ENCODE data around the gene MUSTN1. TPM values are rescaled to one million over a fixed set of nuclear protein-coding genes. Genes with fewer than 3 reads are reported as not detected.

Gene MUSTN1
- total and polyA plus RNA-seq, 2 experiments from 2014 or later: 1.2 to 1.4 TPM

GRCh38 chr3:52836471-52836845 lies 1.6 kb upstream of the MUSTN1 start (continued):
- TF ChIP-seq EZH2 (IDR thresholded peaks at IDR 0.05; ENCODE audit: low read depth, unreplicated experiment) (no peak), CREB1 (CRISPR knock-in tag; IDR thresholded peaks at IDR 0.05; ENCODE audit: low read depth) (no peak), NANOG (IDR thresholded peaks at IDR 0.05; ENCODE audit: borderline replicate concordance) (no peak), POLR2AphosphoS5 (IDR thresholded peaks at IDR 0.05; ENCODE audit: low read depth) (no peak), CTCF (conservative IDR thresholded peaks at IDR 0.05; ENCODE audit: low read depth in 2 of 2) (no peak)

- H3K36me3 Mint-ChIP-seq (ENCODE audit: low read depth): peaks cover 3% of the 10 kb centered on the region; the same call in 2 of the 3 replicates
- no peaks in the 10 kb centered on the region; the same call in 1 of the 2 replicates for H3K36me3 ChIP-seq (ENCODE audit: insufficient read depth)
- no peak overlapping the region for H3K4me2 ChIP-seq
- no peak overlapping the region for H3K4me3 Mint-ChIP-seq
- no peaks in the 10 kb centered on the region for H4K20me1 ChIP-seq (replicated peaks; ENCODE audit: insufficient read depth)
- ATAC-seq (no peak), DNase-seq (ENCODE audit: low spot score) (no peak)
- H3K27ac ChIP-seq (ENCODE audit: low read depth): no peak overlapping the region
- TF ChIP-seq STAT1 (IDR thresholded peaks at IDR 0.05; ENCODE audit: unreplicated experiment): no peak
- TF ChIP-seq EZH2 (IDR thresholded peaks at IDR 0.05; ENCODE audit: low read depth, unreplicated experiment): no peak
- TF ChIP-seq CTCF (conservative IDR thresholded peaks at IDR 0.05; ENCODE audit: low read depth in 2 of 2): no peak
- no peak for TF ChIP-seq EZH2phosphoT487 (IDR thresholded peaks at IDR 0.05; ENCODE audit: unreplicated experiment)
- TF ChIP-seq NANOG (IDR thresholded peaks at IDR 0.05; ENCODE audit: borderline replicate concordance): no peak
- H3K79me2 ChIP-seq (replicated peaks; ENCODE audit: insufficient read depth): no peaks in the 10 kb centered on the region
- no peaks in the 10 kb centered on the region for H3K9me2 ChIP-seq (ENCODE audit: insufficient read depth)
- no peak overlapping the region for H2AFZ ChIP-seq
- no peaks in the 10 kb centered on the region for H3K4me1 ChIP-seq (ENCODE audit: insufficient read depth)
- no peaks in the 10 kb centered on the region for H3F3A ChIP-seq (replicated peaks; ENCODE audit: low read depth)
- no peaks in the 10 kb centered on the region for H3K27me3 ChIP-seq (ENCODE audit: insufficient read depth)
- H3K4me3 ChIP-seq: no peak overlapping the region
- peaks cover 23% of the 10 kb centered on the region for H3K4me1 Mint-ChIP-seq
- H3K9me3 Mint-ChIP-seq: no peaks in the 10 kb centered on the region
- H3K27ac Mint-ChIP-seq: no peak overlapping the region
- peaks cover 13% of the 10 kb centered on the region for H3K27me3 Mint-ChIP-seq (ENCODE audit: insufficient read depth, low read depth, poor library complexity)
Measured at GRCh38 chr3:52835766-52836470, 1.1 kb upstream of the MUSTN1 start.

- Mint-ChIP-seq H3K9me3 (no peaks in the 10 kb centered on the region), H3K4me3 (no peak overlapping the region), H3K4me1 (peaks cover 23% of the 10 kb centered on the region), H3K36me3 (ENCODE audit: low read depth) (no peaks in the 10 kb centered on the region; the same call in 1 of the 3 replicates), H3K27me3 (ENCODE audit: insufficient read depth, low read depth, poor library complexity) (peaks cover 13% of the 10 kb centered on the region), H3K27ac (no peak overlapping the region)
- no peaks in the 10 kb centered on the region for H3K79me2 ChIP-seq (replicated peaks; ENCODE audit: insufficient read depth)
- H3K27me3 ChIP-seq (ENCODE audit: insufficient read depth): no peaks in the 10 kb centered on the region
- no peak overlapping the region for H2AFZ ChIP-seq
- H3K27ac ChIP-seq (ENCODE audit: low read depth): no peak overlapping the region
- DNase-seq (ENCODE audit: low spot score): no peak
- no peaks in the 10 kb centered on the region for H3F3A ChIP-seq (replicated peaks; ENCODE audit: low read depth)
- H3K4me1 ChIP-seq (ENCODE audit: insufficient read depth): no peaks in the 10 kb centered on the region
- H3K4me3 ChIP-seq: no peak overlapping the region
- H3K36me3 ChIP-seq (ENCODE audit: insufficient read depth): no peaks in the 10 kb centered on the region; the same call in 1 of the 2 replicates
- ATAC-seq: no peak
- H3K4me2 ChIP-seq: no peak overlapping the region
- no peaks in the 10 kb centered on the region for H3K9me2 ChIP-seq (ENCODE audit: insufficient read depth)
- H4K20me1 ChIP-seq (replicated peaks; ENCODE audit: insufficient read depth): no peaks in the 10 kb centered on the region
- no peak for TF ChIP-seq NANOG (IDR thresholded peaks at IDR 0.05; ENCODE audit: borderline replicate concordance)
- TF ChIP-seq POLR2AphosphoS5 (IDR thresholded peaks at IDR 0.05; ENCODE audit: low read depth): no peak
- TF ChIP-seq CTCF (conservative IDR thresholded peaks at IDR 0.05; ENCODE audit: low read depth in 2 of 2): no peak
- no peak for TF ChIP-seq EZH2 (IDR thresholded peaks at IDR 0.05; ENCODE audit: low read depth, unreplicated experiment)
Measured at GRCh38 chr3:52833202-52833601, 1.6 kb downstream of the MUSTN1 start.

Measured in GM23338 (cell line).